Left ventricle myocardium superior (tissue), 1 donor: Measurements from ENCODE around the gene CRHBP. TPM values are rescaled to one million over a fixed set of nuclear protein-coding genes. Genes with fewer than 3 reads are reported as not detected.
"Not testable (repeated sequence)": the region's sequence is repeated elsewhere in the genome, so short reads cannot be mapped to it uniquely, and the experiment has no call there.

ENCODE experiments used
- ATAC-seq: fragments of 200-7000 bp; cut with Tn5 transposase; one replicate; pipeline ENCODE4 v1.9.1; 2020; ENCODE audit warnings: mild to moderate bottlenecking, moderate library complexity
- DNase-seq: peaks from one replicate; pipeline ENCODE4 v3.0.0-alpha.2; 2020
- intact Hi-C: fragments of 100-400 bp; cut with micrococcal nuclease; formaldehyde crosslinking; loops from one replicate; pipeline ENCODE4 v1.11.0; 2022
- total RNA-seq: library from RNA; stranded (reverse); fragmentation: NEBNext Ultra II Directional; extraction: Animal tissue kit (Norgen Biotek cat#: 25700); gene quantifications from one replicate; pipeline ENCODE4 v1.2.1, GENCODE V29; 2021
- donor health status: DM: no; HTN: yes; CAD: no; lungs with severe emphysema.

Gene CRHBP
- total RNA-seq, 1 donor from 2014 or later: 0.92 TPM

- intact Hi-C loops: no loop called here
- no peak for DNase-seq
- ATAC-seq: no peak
Observed at GRCh38 chr5:76954383-76954763, 1.5 kb downstream of the CRHBP start.

- intact Hi-C loops: no loop called here
- DNase-seq (no peak), ATAC-seq (no peak)
Observed at GRCh38 chr5:76956033-76956432, 3.2 kb downstream of the CRHBP start.

GRCh38 chr5:76958991-76959767, 6.3 kb downstream of the CRHBP start:
- DNase-seq (no peak), ATAC-seq (peak; percentile 36)
- intact Hi-C loops: no loop called here

GRCh38 chr5:76960004-76960625, 7.3 kb downstream of the CRHBP start:
- ATAC-seq (no peak), DNase-seq (no peak)
- intact Hi-C loops: no loop called here

- intact Hi-C loops: no loop called here
- ATAC-seq (no peak), DNase-seq (no peak)
Observed at GRCh38 chr5:76964060-76964459, 11.2 kb downstream of the CRHBP start.

- ATAC-seq (no peak), DNase-seq (no peak)
- intact Hi-C loops: no loop called here
Observed at GRCh38 chr5:76971511-76971910, 18.7 kb downstream of the CRHBP start.

GRCh38 chr5:76972689-76973088, 19.8 kb downstream of the CRHBP start:
- intact Hi-C loops: no loop called here
- DNase-seq (no peak), ATAC-seq (no peak)

GRCh38 chr5:76974785-76975184, 21.9 kb downstream of the CRHBP start:
- intact Hi-C loops: no loop called here
- no peak for ATAC-seq
- no peak for DNase-seq

GRCh38 chr5:76978869-76979268, 26.0 kb downstream of the CRHBP start:
- no peak for DNase-seq
- intact Hi-C loops: no loop called here

GRCh38 chr5:76980518-76981144, 27.8 kb downstream of the CRHBP start:
- no peak for DNase-seq
- intact Hi-C loops: no loop called here
- no peak for ATAC-seq

More at GRCh38 chr5:76978869-76979268, 26.0 kb downstream of the CRHBP start:
- ATAC-seq: no peak

GRCh38 chr5:76982450-76982849, 29.6 kb downstream of the CRHBP start:
- DNase-seq (no peak), ATAC-seq (no peak)
- intact Hi-C loops: no loop called here

- intact Hi-C loops: no loop called here
- DNase-seq: no peak
- peak; percentile 59 for ATAC-seq
Observed at GRCh38 chr5:76983468-76983867, 30.6 kb downstream of the CRHBP start.

- DNase-seq (no peak), ATAC-seq (no peak)
- intact Hi-C loops: no loop called here
Observed at GRCh38 chr5:76986825-76987526, 34.1 kb downstream of the CRHBP start.

GRCh38 chr5:76990899-76991459, 38.1 kb downstream of the CRHBP start:
- ATAC-seq (no peak), DNase-seq (no peak)
- intact Hi-C loops: no loop called here

GRCh38 chr5:76993436-76993835, 40.6 kb downstream of the CRHBP start:
- ATAC-seq, intact Hi-C loops, DNase-seq: not testable (repeated sequence)

GRCh38 chr5:76994337-76994736, 41.5 kb downstream of the CRHBP start:
- intact Hi-C loops: no loop called here
- no peak for DNase-seq

GRCh38 chr5:76998251-76998650, 45.4 kb downstream of the CRHBP start:
- DNase-seq, ATAC-seq, intact Hi-C loops: not testable (repeated sequence)

More at GRCh38 chr5:76994337-76994736, 41.5 kb downstream of the CRHBP start:
- no peak for ATAC-seq

GRCh38 chr5:76999451-76999850, 46.6 kb downstream of the CRHBP start:
- intact Hi-C loops: no loop called here
- ATAC-seq: no peak

GRCh38 chr5:77003246-77003645, 50.4 kb downstream of the CRHBP start:
- ATAC-seq (no peak), DNase-seq (no peak)
- intact Hi-C loops: no loop called here

More at GRCh38 chr5:76999451-76999850, 46.6 kb downstream of the CRHBP start:
- no peak for DNase-seq
